Activated T-helper 9 cell treated with anti-CD3 and anti-CD28 coated beads, Interleukin-2, amount 50 U/mL, for 16 hours (primary cell): ENCODE results near the gene SEC14L5.

Experiments
- DNase-seq: peaks from one replicate; pipeline ENCODE4 v3.0.0-alpha.2; 2020; ENCODE audit warnings: low read depth

SEC14L5 gene

GRCh38 chr16:5012887-5013286 is 54.8 kb downstream of the SEC14L5 start:
- no peak for DNase-seq

GRCh38 chr16:5015351-5015750 is 57.2 kb downstream of the SEC14L5 start:
- DNase-seq: no peak

GRCh38 chr16:5015887-5016286 is 57.8 kb downstream of the SEC14L5 start:
- DNase-seq: no peak

GRCh38 chr16:5016967-5017677 is 59.0 kb downstream of the SEC14L5 start:
- DNase-seq: no peak

- no peak for DNase-seq
Observed at GRCh38 chr16:5017678-5017969, 59.5 kb downstream of the SEC14L5 start.

- DNase-seq: no peak
Observed at GRCh38 chr16:5018793-5019192, 60.7 kb downstream of the SEC14L5 start.

GRCh38 chr16:5019775-5020174 is 61.6 kb downstream of the SEC14L5 start:
- no peak for DNase-seq

- no peak for DNase-seq
Observed at GRCh38 chr16:5020551-5020950, 62.4 kb downstream of the SEC14L5 start.

GRCh38 chr16:5022521-5022920 is 64.4 kb downstream of the SEC14L5 start:
- no peak for DNase-seq

- DNase-seq: no peak
Observed at GRCh38 chr16:5024632-5025031, 66.5 kb downstream of the SEC14L5 start.

GRCh38 chr16:5025171-5025632 is 67.1 kb downstream of the SEC14L5 start:
- no peak for DNase-seq

GRCh38 chr16:5026664-5027063 is 68.5 kb downstream of the SEC14L5 start:
- no peak for DNase-seq

GRCh38 chr16:5027086-5027485 is 69.0 kb downstream of the SEC14L5 start:
- no peak for DNase-seq

GRCh38 chr16:5027575-5028235 is 69.6 kb downstream of the SEC14L5 start:
- DNase-seq: no peak

GRCh38 chr16:5028950-5029475 is 70.9 kb downstream of the SEC14L5 start:
- no peak for DNase-seq

- DNase-seq: no peak
Observed at GRCh38 chr16:5030251-5030870, 72.2 kb downstream of the SEC14L5 start.

- no peak for DNase-seq
Observed at GRCh38 chr16:5031601-5032000, 73.5 kb downstream of the SEC14L5 start.

- DNase-seq: no peak
Observed at GRCh38 chr16:5032748-5033167, 74.6 kb downstream of the SEC14L5 start.

GRCh38 chr16:5033256-5034166 is 75.4 kb downstream of the SEC14L5 start, which contains the start of gene NAGPA:
Gene NAGPA (minus strand): TSS chr16:5033935. CDS start chr16:5033914, 21 bp downstream.
- DNase-seq: peak; percentile 76

GRCh38 chr16:5034167-5034523 is 76.0 kb downstream of the SEC14L5 start:
- DNase-seq: no peak

- no peak for DNase-seq
Observed at GRCh38 chr16:5035909-5036227, 77.7 kb downstream of the SEC14L5 start.
